ENCODE results near the gene TMEM63B. TPM values are rescaled to one million over a fixed set of nuclear protein-coding genes. Genes with fewer than 3 reads are reported as not detected.

Gene TMEM63B
- total RNA-seq, 4 donors from 2014 or later, result 21.6 to 41.7 (median 29.3) TPM

DNA sequence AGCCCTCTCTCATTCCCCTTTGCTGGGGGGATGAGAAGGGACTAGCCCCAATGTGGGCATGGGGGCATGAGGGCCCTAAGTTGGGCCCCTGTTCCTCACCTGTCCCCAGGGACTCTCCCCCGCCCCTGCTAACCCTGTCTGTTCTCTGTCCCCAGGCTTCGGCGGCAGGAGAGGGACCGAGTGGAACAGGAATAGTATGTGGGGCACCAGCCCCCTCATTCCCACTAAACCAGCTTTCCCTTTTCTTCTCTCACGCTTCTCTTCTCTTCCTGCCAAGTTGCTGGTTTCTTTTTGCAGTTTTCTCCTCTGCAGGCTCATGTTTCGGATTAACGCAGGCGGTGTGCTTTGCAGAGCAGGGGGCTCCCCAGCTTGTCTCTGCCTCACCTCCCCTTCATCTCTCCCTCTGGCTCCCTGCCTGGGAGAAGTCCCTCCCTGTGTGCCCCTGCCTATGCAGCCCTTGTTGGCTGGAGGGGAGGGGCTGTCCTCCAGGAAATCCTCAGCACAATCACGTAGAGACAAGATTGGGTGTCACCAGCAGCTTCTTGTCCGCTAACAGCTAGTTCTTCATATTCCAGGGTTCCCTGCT, 7.9 kb downstream of the TMEM63B start:
- Histone ChIP-seq H3K36me3 (peaks cover 3 to 15% of the 10 kb centered on the region in 2 donors), H3K4me1 (peaks cover 0 to 4% of the 10 kb centered on the region in 2 donors), H3K27ac (no peak overlapping the region), H3K27me3 (no peaks in the 10 kb centered on the region), H3K9me3 (no peaks in the 10 kb centered on the region), H3K4me3 (replicated peaks in 1 of 3) (no peak overlapping the region)
- 85 to 93% methylated on average over 10 of the region's 10 CpGs for WGBS, 2 donors
- intact Hi-C loops (cut with DNase I), result loop anchor here (5.0 kb wide), 1 partner anchor 33 kb away; no protein-coding TSS in a partner anchor
- TF ChIP-seq CTCF (IDR thresholded peaks at IDR 0.05), result no peak
- TF ChIP-seq POLR2A (IDR thresholded peaks at IDR 0.05), result no peak
- no peak for DNase-seq

DNA sequence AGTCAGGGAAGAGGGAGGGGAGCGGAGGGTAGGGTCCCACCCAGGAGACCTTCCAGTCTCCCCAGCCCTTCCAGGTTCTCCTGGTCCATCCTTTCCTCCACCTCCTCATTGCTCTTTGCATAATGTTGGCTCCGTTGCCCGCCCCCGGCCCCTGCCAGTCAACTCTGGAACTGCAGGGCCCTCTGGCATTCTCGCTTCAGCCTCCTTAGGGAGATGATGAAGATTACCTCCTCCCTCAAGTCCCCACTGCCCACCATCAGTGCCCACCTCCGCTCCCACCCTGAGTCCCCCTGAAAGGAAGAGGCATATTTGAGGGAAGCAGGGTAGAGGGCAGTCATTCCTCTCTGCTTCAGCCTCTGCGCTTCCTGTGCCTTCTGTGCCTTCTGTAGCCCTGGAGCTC, 8.5 kb downstream of the TMEM63B start:
- no peak for DNase-seq
- TF ChIP-seq CTCF (IDR thresholded peaks at IDR 0.05), result no peak
- no peak for TF ChIP-seq POLR2A (IDR thresholded peaks at IDR 0.05)
- Histone ChIP-seq H3K36me3 (peaks cover 5 to 19% of the 10 kb centered on the region in 2 donors), H3K27ac (no peak overlapping the region), H3K4me3 (replicated peaks in 1 of 3) (no peak overlapping the region), H3K9me3 (no peaks in the 10 kb centered on the region), H3K27me3 (no peaks in the 10 kb centered on the region), H3K4me1 (peaks cover 0 to 4% of the 10 kb centered on the region in 2 donors)
- 90 to 96% methylated on average over 7 of the region's 7 CpGs for WGBS, 2 donors
- intact Hi-C loops (cut with DNase I), result loop anchor here (5.0 kb wide), 1 partner anchor 34 kb away; no protein-coding TSS in a partner anchor

DNA sequence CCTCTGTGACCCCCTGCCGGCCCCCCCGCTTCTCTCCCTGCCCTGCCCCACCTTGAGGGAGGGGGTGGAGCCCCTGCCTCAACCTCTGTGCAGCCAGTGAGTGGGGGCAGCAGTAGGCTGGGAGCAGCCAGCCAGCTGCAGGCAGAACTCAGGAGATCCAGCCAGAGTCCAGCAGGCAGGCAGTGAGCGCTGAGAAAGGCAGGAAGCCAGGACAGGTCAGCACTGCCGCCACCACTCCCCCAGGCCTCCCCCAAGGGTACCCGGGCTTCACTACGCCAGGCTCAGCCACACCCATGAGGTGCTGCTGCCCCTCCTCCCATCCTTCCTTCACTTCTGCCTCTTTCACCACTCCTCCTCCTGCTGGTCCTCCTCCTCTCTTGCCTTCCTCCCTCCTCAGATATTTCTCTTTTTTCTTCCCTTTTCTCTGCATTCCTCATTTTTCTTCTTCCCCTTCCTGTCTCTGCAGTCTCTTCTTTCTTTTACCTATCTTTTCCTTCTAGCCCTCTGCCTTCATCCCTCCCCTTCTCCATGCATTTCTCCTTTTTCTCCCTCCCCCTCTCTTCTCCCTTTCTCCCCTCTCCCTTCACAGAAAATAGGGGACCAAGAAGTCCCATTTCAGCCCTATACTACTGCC, 11.5 kb downstream of the TMEM63B start:
- intact Hi-C loops (cut with DNase I), result loop anchor here (5.0 kb wide), 1 partner anchor 37 kb away; no protein-coding TSS in a partner anchor

DNA sequence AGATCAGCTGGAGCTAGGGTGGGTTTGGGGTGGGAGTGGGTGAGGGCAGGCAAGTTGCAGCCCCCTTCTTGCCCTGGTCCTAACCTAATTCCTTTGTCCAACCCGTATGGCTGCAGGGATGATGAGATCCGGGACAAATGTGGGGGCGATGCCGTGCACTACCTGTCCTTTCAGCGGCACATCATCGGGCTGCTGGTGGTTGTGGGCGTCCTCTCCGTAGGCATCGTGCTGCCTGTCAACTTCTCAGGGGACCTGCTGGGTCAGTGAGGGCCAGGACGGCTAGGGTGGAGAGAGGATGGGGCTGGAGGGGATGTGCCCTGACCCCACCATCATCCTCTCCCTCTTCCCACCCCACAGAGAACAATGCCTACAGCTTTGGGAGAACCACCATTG, 12.0 kb downstream of the TMEM63B start:
- DNase-seq, result no peak
- Histone ChIP-seq H3K36me3 (peaks cover 12 to 19% of the 10 kb centered on the region in 2 donors), H3K4me3 (replicated peaks in 1 of 3) (no peak overlapping the region), H3K9me3 (no peaks in the 10 kb centered on the region), H3K4me1 (no peaks in the 10 kb centered on the region), H3K27me3 (no peaks in the 10 kb centered on the region), H3K27ac (no peak overlapping the region)
- TF ChIP-seq POLR2A (IDR thresholded peaks at IDR 0.05) (no peak), CTCF (IDR thresholded peaks at IDR 0.05) (no peak)
- WGBS, 2 donors, result 90 to 97% methylated on average over 10 of the region's 10 CpGs
- intact Hi-C loops (cut with DNase I), result loop anchor here (5.0 kb wide), 1 partner anchor 37 kb away; no protein-coding TSS in a partner anchor

More for the DNA sequence above, 11.5 kb downstream of the TMEM63B start:
- Histone ChIP-seq H3K9me3 (no peaks in the 10 kb centered on the region), H3K36me3 (peaks cover 12 to 19% of the 10 kb centered on the region in 2 donors), H3K4me3 (replicated peaks in 1 of 3) (no peak overlapping the region), H3K4me1 (no peaks in the 10 kb centered on the region), H3K27me3 (no peaks in the 10 kb centered on the region), H3K27ac (no peak overlapping the region)
- no peak for DNase-seq
- WGBS, 2 donors, result 74 to 83% methylated on average over 4 to 6 of the region's 6 CpGs
- TF ChIP-seq CTCF (IDR thresholded peaks at IDR 0.05), result no peak
- no peak for TF ChIP-seq POLR2A (IDR thresholded peaks at IDR 0.05)

- intact Hi-C loops (cut with DNase I), result no loop called here
- DNase-seq, result no peak
- TF ChIP-seq CTCF (IDR thresholded peaks at IDR 0.05), result no peak
- no peak for TF ChIP-seq POLR2A (IDR thresholded peaks at IDR 0.05)
- H3K27me3 ChIP-seq, result no peaks in the 10 kb centered on the region
- 96 to 100% methylated on average over 1 of the region's 1 CpG for WGBS, 2 donors
- no peaks in the 10 kb centered on the region for H3K9me3 ChIP-seq
- H3K27ac ChIP-seq, result no peak overlapping the region
- no peaks in the 10 kb centered on the region for H3K4me1 ChIP-seq
- peaks cover 15% of the 10 kb centered on the region in 2 donors for H3K36me3 ChIP-seq
- H3K4me3 ChIP-seq (replicated peaks in 1 of 3), result no peak overlapping the region
Observed at GRCh38 chr6:44142835-44143234, 15.5 kb downstream of the TMEM63B start.

All from thyroid gland (tissue), 4 donors.